GM18867 (cell line): ENCODE measurements around the gene SMARCA4.
"Not testable (repeated sequence)": the region's sequence is repeated elsewhere in the genome, so short reads cannot be mapped to it uniquely, and the experiment has no call there.

Source experiments
- ATAC-seq: cut with Tn5 transposase; IDR thresholded peaks from one replicate; pipeline ENCODE4 v1.9.1; 2021; ENCODE audit warnings: mild to moderate bottlenecking, moderate library complexity; ENCODE audit not compliant: unreplicated experiment

The SMARCA4 gene

DNA sequence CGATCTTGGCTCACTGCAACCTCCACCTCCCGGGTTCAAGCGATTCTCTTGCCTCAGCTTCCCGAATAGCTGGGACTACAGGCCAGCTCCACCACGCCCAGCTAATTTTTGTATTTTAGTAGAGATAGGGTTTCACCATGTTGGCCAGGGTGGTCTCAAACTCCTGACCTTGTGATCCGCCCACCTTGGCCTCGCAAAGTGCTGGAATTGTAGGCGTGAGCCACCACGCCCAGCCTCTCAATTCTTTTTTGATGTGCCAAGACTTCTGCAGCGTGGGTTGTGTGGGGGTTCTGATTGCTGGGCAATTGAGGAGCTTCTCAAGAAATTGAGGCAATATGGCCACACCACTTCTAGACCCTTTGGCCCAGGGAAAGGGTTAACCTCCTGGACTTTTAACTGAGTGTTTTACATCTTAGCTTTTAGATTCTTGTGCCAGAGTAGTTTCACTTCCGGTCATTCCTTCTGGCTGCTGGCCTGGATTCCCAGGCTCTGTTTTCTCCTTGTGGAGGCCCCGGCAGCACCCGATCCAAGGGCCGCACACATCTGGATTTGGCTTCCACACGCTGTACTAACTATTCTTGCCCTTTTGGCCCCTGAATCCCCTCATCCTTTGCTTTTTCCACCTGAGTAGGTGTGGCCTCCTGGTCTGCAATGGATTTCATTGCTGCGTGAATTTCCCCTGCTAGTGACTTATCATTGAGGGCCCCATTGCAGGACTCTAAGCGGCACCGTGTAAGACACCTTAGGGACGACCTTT is 14.7 kb downstream of the SMARCA4 start:
- ATAC-seq: no peak

DNA sequence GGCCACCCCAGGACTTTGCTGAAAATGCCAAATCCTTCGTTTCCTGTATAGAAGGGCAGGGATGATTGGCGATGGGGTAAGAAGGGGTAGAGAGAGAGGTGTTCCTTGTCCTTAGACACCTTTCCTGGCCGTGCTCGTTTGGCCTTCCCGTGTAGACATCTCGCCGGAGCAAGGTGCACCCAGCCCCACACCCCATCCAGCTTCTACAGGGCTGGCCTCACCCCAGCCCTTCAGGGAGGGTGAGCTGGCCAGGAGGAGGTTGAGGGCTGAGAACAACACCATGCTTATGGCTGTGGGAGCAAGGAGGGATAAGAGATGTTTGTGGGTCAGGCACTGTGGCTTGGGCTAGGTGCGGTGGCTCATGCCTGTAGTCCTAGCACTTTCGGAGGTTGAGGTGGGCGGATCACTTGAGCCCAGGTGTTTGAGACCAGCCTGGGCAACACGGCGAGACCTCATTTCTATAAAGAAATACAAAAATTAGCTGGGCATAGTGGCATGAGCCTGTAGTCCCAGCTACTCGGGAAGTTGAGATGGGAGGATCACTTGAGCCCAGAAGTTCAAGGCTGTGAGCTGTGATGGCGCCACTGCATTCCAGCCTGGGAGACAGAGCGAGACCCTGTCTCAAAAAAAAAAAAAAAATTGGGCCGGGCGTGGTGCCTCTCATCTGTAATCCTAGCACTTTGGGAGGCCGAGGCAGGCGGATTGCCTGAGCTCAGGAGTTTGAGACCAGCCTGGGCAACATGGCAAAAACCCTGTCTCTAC is 15.5 kb downstream of the SMARCA4 start:
- ATAC-seq: no peak

DNA sequence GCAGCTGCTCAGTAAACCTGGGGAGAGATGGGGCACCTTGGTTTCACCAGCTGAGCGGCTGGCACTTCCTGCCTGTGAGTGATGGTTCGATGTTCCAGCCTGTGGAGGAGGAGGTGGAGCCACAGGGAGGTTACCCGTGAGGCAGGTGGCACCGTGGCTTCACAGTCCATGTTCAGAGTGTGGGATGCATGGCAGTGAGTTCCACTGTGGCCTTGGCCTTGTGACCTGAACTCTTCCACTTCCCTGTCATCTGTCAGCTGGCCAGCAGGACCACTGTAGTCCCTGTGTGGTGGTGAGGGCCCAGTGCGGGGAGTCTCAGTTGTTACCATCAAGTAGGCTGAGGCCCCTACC is 16.9 kb downstream of the SMARCA4 start:
- no peak for ATAC-seq

DNA sequence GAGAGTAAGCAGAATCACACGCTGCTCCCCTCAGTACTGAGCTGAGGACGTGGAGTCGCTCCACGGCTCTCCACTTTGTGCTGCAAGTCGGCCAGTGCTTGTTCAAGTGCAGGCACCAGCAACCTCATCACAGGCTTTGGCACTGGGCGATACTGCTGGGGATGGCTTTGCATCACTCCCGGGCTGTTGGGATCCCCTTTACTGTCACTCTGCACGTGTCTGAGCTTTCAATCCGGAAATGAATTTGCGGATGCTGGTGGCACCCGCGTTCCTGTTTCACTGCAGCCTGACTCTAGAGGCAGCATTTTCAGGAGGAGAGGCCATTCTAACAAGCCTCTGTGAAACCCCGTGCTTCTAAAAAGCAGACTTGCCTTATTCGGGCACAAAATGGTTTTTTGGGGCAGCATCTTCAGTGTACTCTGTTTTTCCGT is 19.1 kb downstream of the SMARCA4 start:
- ATAC-seq: no peak

DNA sequence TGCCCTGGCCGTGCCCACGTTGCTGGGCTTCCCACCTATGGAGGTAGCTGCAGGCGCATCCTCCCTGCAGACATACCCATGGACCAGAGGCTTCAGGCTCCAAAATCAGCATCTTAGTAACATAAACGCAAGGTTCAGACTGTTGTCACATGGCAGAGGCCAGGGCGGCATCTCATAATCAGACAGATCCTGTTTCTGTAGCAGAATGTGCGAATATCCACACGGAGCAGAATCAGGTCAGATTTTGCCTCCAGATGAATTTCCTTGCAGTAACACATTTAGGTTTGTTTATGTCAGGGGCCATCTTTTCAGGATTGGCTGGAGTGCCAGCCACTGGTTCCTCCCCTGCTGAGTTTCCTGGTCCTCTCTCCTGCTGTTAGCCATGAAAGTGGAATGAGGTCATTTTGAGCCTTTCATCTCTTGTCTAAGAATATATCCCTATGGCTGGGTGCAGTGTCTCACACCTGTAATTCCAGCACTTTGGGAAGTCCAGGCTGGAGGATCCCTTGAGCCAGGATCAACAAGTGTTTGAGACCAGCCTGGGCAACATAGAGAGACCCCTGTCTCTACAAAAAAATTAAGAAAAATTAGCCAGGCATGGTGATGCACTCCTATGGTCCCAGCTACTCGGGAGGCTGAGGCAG is 20.5 kb downstream of the SMARCA4 start:
- ATAC-seq: no peak

DNA sequence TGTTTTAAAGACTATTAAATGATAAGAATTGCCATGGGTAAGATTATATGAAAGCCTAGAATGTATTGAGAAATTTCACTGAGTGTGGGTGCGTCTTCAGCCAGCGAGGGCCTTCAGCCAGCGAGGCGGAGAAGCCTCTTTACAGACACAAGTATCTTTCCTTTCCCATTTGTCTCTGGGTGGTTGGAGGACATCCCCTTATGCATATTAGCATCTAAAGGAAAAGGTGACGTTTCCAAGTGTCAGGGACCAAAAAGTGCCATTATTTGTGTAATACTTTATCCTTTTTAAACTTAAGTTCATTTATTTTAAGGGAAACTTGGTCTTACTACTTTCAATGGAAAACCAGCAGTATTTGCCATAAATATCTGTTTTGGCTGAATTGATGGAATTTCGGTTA is 22.2 kb downstream of the SMARCA4 start:
- ATAC-seq: no peak

DNA sequence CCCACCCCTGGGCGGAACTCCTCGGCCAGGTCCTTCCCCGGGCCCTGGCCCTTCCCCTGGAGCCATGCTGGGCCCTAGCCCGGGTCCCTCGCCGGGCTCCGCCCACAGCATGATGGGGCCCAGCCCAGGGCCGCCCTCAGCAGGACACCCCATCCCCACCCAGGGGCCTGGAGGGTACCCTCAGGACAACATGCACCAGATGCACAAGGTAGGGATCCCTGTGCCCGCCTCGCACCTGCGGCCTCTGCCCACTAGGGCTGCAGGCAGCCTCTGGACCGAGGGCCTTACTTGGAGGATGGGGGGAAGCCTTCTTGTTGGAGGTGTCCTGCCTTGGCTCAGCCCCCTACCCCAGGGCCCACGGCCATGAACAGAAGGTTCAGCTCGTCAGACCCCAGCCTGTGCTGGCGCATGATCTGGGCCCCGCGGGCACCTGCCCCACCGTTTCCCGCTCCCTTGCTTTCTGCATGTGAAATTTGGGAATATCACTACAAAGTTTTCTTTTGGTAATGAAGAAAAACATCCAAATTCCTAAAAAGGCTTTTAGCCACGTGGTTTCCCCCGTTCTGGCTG is 23.4 kb downstream of the SMARCA4 start:
- ATAC-seq: no peak

DNA sequence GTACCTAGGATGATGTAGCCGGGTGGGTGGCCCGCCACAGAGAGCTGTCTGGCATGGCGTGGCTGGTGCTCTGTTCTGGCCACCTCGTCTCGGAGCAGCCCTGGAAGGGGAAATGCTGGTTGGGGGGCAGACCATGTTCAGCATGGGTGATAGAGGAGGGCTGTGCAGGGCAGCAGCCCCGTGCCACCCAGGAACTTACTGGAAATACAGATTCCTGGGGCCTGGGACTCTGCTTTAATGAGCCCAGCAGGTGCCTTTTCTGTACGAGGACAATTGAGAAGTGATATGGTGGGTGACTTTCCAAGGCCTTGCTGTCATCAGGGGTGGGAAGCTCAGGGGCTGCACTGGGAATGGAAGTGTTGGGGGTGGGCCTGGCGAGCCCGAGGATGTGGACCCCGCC is 24.7 kb downstream of the SMARCA4 start:
- ATAC-seq: no peak

DNA sequence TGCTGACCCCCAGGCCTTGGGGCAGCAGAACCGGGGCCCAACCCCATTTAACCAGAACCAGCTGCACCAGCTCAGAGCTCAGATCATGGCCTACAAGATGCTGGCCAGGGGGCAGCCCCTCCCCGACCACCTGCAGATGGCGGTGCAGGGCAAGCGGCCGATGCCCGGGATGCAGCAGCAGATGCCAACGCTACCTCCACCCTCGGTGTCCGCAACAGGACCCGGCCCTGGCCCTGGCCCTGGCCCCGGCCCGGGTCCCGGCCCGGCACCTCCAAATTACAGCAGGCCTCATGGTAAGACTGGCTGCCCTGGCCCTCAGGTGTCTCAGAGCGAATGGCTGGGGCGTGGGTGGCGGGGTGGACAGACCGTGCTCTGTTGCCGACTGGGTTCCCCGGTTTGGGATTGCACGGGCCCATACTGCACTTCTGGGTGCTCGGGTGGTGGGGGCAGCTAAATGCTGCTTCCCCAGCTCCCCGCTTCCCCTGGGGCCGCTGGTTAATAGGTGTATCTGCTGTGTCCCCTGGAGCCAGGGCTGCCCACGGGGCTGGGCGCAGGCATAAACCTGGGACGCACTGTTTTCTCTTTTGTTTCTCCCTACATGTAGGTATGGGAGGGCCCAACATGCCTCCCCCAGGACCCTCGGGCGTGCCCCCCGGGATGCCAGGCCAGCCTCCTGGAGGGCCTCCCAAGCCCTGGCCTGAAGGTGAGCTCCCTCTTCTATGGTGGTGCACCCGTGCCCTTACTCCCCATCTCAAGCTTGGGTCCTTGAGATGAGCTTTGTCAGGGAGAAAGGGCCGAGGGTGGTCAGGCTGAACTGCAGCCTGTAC is 25.7 kb downstream of the SMARCA4 start:
- no peak for ATAC-seq

DNA sequence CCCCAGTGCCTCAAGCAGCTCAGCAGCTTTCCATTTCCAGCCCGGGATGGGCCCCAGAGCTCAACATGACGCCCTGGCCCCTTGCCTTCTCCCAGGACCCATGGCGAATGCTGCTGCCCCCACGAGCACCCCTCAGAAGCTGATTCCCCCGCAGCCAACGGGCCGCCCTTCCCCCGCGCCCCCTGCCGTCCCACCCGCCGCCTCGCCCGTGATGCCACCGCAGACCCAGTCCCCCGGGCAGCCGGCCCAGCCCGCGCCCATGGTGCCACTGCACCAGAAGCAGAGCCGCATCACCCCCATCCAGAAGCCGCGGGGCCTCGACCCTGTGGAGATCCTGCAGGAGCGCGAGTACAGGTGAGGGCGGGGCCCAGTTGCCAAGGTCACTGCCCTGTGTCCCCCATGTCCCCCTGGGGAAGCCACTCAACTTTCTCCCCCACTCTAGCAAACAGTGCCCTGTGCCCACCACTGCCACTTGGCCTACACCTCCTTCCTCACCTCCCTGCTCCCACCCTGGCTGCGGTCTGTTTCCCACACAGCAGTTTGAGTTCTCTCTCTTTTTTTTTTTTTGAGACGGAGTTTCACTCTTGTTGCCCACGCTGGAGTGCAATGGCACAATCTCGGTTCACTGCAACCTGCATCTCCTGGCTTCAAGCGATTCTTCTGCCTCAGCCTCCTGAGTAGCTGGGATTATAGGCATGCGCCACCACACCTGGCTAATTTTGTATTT is 26.9 kb downstream of the SMARCA4 start:
- no peak for ATAC-seq

DNA sequence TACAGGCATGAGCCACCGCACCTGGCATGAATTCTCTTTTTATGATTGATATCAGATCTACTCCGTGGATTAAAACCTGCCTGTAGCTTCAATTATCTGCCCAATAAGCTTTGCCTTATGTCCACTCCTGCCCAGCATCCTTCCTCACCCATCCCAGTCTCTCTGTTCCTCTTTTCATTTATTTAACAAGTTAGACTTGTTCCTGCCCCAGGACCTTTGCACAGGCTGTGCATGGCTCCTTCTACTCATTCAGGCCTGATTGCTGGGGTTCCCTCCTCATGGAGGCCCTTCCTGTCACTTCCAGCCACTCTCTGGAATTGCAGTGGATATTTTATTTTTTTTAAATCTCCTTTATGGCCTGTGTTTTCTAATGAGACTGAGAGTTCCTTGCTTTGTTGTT is 27.6 kb downstream of the SMARCA4 start:
- no peak for ATAC-seq

DNA sequence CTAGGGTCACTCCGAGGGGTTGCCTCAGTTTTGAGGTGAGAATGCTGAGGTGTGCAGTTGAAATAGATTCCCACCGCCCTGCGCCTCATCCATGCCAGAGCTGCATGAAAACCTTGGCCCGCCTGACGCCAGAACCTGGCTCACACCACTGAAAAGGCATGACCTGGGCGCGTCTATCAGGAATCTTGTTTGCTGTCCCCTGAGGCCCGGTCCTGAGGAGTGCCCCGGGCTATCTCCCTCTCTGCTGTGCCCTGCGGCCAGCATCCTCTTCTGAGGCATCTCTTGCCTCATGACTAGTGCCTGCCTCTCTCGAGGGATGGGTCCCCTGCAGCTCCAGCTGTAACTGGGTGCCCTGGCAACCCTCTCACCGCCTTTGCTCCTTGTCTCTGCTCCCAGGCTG is 28.1 kb downstream of the SMARCA4 start:
- ATAC-seq: no peak

DNA sequence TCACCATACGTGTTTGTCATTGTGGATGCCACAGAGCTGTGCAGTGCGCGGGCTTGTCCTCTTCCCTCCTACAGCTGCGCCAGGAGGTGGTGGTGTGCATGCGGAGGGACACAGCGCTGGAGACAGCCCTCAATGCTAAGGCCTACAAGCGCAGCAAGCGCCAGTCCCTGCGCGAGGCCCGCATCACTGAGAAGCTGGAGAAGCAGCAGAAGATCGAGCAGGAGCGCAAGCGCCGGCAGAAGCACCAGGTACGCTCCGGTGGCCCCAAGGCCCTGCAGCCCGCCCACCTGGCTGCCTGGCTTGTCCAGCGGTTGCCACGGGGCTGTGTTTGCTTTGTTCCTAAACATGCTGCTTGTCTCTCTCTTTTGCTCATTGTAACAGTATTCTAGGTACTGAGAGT is 30.2 kb downstream of the SMARCA4 start:
- no peak for ATAC-seq

DNA sequence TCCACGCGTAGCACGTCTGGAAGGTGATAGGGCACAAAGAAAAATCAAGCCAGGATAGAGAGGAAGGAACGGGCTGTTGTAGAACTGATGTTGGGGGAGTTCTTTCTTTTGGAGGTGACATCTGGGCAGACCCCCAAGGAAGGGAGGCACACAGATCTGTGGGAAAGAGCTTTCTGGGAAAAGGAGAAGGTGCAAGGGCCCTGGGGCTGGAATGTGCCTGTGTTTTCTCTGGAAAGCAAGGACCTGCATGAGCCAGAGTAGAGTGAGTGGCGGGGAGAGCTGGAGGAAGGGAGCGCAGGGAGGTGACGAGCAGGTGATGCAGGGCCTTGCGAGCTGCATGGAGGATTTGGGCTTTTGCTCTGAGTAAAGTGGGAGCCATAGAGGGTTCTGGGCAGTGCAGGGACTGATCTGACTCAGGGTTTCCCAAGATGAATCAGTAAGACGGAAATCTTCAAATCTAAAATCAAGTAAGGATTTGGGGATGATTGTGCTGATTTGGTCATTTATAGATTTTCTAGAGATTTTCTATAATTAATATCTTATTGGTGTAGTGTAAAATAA is 30.8 kb downstream of the SMARCA4 start:
- ATAC-seq: no peak

DNA sequence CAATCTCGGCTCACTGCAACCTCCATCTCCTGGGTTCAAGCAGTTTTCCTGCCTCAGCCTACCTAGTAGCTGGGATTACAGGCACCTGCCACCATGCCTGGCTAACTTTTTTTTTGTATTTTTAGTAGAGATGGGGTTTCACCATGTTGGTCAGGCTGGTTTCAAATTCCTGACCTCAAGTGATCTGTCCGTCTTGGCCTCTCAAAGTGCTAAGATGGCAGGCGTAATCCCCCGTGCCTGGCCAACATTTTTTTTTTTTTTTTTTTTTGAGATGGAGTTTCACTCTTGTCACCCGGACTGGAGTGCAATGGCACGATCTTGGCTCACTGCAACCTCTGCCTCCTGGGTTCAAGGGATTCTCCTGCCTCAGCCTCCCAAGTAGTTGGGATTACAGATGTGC is 31.3 kb downstream of the SMARCA4 start:
- ATAC-seq: not testable (repeated sequence)

DNA sequence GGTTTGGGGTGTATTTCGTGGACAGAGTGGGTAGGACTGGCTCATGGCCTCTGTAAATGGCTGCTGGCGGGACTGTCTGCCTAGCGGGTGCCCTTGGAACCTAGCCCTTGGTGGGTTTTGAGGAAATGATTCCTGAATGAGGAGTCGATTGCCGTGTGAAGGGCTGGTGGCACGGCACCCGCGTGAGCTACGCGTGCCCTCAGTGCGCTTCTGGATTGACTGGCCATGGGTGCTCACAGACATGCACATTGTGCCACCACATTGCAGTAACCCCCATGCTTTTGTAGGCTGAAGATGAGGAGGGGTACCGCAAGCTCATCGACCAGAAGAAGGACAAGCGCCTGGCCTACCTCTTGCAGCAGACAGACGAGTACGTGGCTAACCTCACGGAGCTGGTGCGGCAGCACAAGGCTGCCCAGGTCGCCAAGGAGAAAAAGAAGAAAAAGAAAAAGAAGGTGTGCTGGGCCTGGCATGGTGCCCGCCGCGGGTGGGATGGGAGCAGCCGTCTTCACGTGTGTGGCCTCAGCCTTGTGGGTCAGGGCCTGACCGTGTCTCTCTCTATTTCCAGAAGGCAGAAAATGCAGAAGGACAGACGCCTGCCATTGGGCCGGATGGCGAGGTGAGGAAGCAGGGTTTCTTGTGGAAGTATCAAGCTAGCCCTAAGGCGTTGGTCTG is 35.2 kb downstream of the SMARCA4 start:
- no peak for ATAC-seq

DNA sequence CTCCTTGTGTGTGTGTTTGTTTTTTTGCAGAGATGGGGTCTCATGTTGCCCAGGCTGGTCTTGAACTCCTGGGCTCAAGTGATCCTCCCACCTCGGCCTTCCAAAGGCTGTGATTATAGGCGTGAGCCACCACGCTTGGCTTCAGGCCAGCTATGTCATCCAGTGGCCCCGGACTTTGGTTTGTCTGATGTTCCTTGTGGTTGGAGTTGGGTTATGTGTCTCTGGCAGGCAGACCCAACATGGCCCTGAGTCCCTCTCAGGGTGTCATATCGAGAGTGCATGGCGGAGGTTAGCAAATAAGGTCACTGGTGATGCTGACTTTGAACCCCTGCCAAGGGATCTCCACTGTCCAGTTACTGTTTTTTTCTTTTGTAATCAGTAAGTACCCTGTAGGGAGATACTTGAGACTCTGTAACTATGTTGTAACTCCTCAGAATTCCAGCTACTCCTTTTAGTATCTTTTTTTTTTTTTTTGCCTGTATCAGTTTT is 37.3 kb downstream of the SMARCA4 start:
- ATAC-seq: no peak

DNA sequence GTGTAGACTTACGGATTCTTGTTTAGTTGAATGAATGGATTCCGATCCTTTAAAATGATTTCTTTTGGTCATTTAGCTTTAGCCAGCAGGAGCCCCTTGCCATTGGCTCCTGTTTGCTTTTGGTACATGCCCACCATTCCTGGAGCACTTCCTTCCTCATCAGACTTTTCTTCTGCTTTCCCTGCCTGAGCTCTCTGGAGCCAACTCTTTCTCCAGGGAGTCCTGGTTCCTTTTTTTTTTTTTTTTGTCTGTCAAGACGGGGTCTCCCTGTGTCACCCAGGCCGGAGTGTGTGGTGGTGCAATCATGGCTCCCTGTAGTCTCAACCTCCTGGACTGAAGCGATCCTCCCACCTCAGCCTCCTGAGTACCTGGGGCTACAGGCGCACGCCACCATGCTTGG is 37.8 kb downstream of the SMARCA4 start:
- ATAC-seq: no peak

DNA sequence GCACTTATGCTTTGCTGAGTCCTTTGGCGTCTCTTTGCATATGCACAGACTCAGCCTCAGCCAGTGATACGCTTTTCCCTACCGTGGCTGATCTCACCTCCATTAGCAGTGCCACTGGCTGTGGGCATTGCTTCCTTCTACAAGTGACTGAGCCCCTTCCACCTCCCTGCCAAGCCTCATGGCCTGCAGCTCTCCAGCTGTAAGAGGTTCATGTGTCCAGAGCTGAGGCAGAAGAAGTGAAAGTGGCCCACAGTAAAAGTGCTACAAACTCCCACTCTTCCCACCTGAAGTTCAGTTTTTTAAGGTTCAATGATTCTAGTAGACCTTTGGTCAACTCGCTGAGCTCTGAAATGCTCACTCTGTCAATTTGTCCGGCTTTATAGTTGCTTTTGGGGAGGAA is 44.7 kb downstream of the SMARCA4 start:
- no peak for ATAC-seq
